ENCODE data around the gene LAMA5. TPM values are rescaled to one million over a fixed set of nuclear protein-coding genes. Genes with fewer than 3 reads are reported as not detected.

Gene LAMA5
- total and polyA plus RNA-seq, 7 donors, result 1.8 to 409 (median 56.5) TPM

GRCh38 chr20:62353289-62354030 is 13.7 kb downstream of the LAMA5 start:
- Histone ChIP-seq H3K27me3 (no peaks in the 10 kb centered on the region), H3K4me1 (peaks cover 0 to 67% (median 65%) of the 10 kb centered on the region in 4 donors), H3K27ac (peak overlapping the region; percentile 90 to 99 (median 94)), H3K4me3 (no peak overlapping the region), H3K9me3 (no peaks in the 10 kb centered on the region), H3K36me3 (peaks cover 11 to 30% (median 21%) of the 10 kb centered on the region in 4 donors)
- 90 to 91% methylated on average over 16 of the region's 16 CpGs for WGBS, 2 donors
- intact Hi-C loops (cut with DNase I), result no loop called here
- DNase-seq, result no peak
- TF ChIP-seq EP300 (IDR thresholded peaks at IDR 0.05), result no peak
- TF ChIP-seq POLR2A (IDR thresholded peaks at IDR 0.05), result no peak
- TF ChIP-seq POLR2AphosphoS5 (IDR thresholded peaks at IDR 0.05), result no peak
- TF ChIP-seq CTCF (IDR thresholded peaks at IDR 0.05), result no peak

GRCh38 chr20:62352402-62353288 is 14.5 kb downstream of the LAMA5 start:
- no peak for TF ChIP-seq POLR2A (IDR thresholded peaks at IDR 0.05)
- peak in 3 of 4 donors; percentile 67 to 82 (median 82) for TF ChIP-seq POLR2AphosphoS5 (IDR thresholded peaks at IDR 0.05)
- peak; percentile 15 to 56 (median 20) for TF ChIP-seq CTCF (IDR thresholded peaks at IDR 0.05)
- TF ChIP-seq EP300 (IDR thresholded peaks at IDR 0.05), result peak in 2 of 4 donors; percentile 57 to 79
- peak overlapping the region; percentile 90 to 99 (median 94) for H3K27ac ChIP-seq
- intact Hi-C loops (cut with DNase I), result loop anchor here (1.0 kb wide), 1 partner anchor 24 kb away; no protein-coding TSS in a partner anchor
- no peak overlapping the region for H3K4me3 ChIP-seq
- H3K4me1 ChIP-seq, result peaks cover 0 to 59% (median 57%) of the 10 kb centered on the region in 4 donors
- H3K9me3 ChIP-seq, result no peaks in the 10 kb centered on the region
- 61 to 84% methylated on average over 43 of the region's 43 CpGs for WGBS, 2 donors
- H3K27me3 ChIP-seq, result no peaks in the 10 kb centered on the region
- peak; percentile 96 for DNase-seq
- peaks cover 11 to 35% (median 24%) of the 10 kb centered on the region in 4 donors for H3K36me3 ChIP-seq

- H3K9me3 ChIP-seq, result no peaks in the 10 kb centered on the region
- H3K27ac ChIP-seq, result peak overlapping the region; percentile 90 to 99 (median 94)
- H3K4me3 ChIP-seq, result no peak overlapping the region
- intact Hi-C loops (cut with DNase I), result loop anchor here (1.0 kb wide), 1 partner anchor 25 kb away; no protein-coding TSS in a partner anchor
- TF ChIP-seq CTCF (IDR thresholded peaks at IDR 0.05) (no peak), EP300 (IDR thresholded peaks at IDR 0.05) (no peak), POLR2AphosphoS5 (IDR thresholded peaks at IDR 0.05) (no peak), POLR2A (IDR thresholded peaks at IDR 0.05) (no peak)
- DNase-seq, result no peak
- H3K27me3 ChIP-seq, result no peaks in the 10 kb centered on the region
- H3K36me3 ChIP-seq, result peaks cover 14 to 44% (median 30%) of the 10 kb centered on the region in 4 donors
- H3K4me1 ChIP-seq, result peaks cover 0 to 50% (median 48%) of the 10 kb centered on the region in 4 donors
- 92% methylated on average over 60 of the region's 60 CpGs for WGBS, 2 donors
These were observed 15.4 kb downstream of the LAMA5 start for GRCh38 chr20:62351469-62352401.

Data from sigmoid colon (tissue), 7 donors.